ENCODE results near the gene ANKRD24.
"Not testable (repeated sequence)": the region's sequence is repeated elsewhere in the genome, so short reads cannot be mapped to it uniquely, and the experiment has no call there.

ANKRD24 gene

GRCh38 chr19:4227771-4228170, 45.3 kb downstream of the ANKRD24 start:
- H3F3A ChIP-seq (ENCODE audit: insufficient read depth), result no peaks in the 10 kb centered on the region
- H3K36me3 ChIP-seq (ENCODE audit: low read length), result no peaks in the 10 kb centered on the region
- H3K79me2 ChIP-seq (ENCODE audit: insufficient read depth, low read length), result no peaks in the 10 kb centered on the region
- no peak overlapping the region for H3K27ac ChIP-seq (ENCODE audit: low read depth, low read length)
- no peak overlapping the region for H3K9ac ChIP-seq (ENCODE audit: low read length)
- no peak overlapping the region for H2AFZ ChIP-seq (ENCODE audit: low read depth, low read length, severe bottlenecking)
- no peaks in the 10 kb centered on the region for H3K27me3 ChIP-seq (ENCODE audit: low read length)
- no peaks in the 10 kb centered on the region for H3K9me2 ChIP-seq (replicated peaks; ENCODE audit: insufficient read depth, low read length)
- H3K4me2 ChIP-seq (ENCODE audit: low read depth, low read length, poor library complexity, severe bottlenecking), result no peak overlapping the region
- no peaks in the 10 kb centered on the region for H4K20me1 ChIP-seq (ENCODE audit: low read depth, low read length)
- no peak overlapping the region for H3K4me3 ChIP-seq (ENCODE audit: insufficient read depth, low read length, poor library complexity, severe bottlenecking)
- TF ChIP-seq EZH2phosphoT487 (conservative IDR thresholded peaks at IDR 0.05; ENCODE audit: low read length) (no peak), CTCF (IDR thresholded peaks at IDR 0.05; ENCODE audit: insufficient read depth, low read length, poor library complexity, severe bottlenecking) (no peak)
- no peaks in the 10 kb centered on the region for H3K9me3 ChIP-seq (ENCODE audit: insufficient read depth, low read length)

DNA sequence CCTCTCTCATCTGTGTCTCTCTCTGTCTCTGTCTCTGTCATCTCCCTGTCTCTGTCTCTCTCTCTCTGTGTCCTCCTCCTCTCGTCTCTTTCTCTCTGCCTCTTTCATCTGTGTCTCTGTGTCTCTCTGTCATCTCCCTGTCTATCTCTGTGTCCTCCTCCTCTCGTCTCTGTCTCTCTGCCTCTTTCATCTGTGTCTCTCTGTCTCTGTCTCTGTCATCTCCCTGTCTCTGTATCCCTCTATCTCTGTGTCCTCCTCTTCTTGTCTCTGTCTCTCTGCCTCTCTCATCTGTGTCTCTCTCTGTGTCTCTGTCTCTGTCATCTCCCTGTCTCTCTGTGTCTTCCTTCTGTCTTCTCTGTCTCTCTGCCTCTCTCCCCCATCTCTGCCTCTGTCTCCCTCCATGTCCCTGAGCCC, 46.3 kb downstream of the ANKRD24 start:
- no peaks in the 10 kb centered on the region for H3K79me2 ChIP-seq (ENCODE audit: insufficient read depth, low read length)
- H3K4me2 ChIP-seq (ENCODE audit: low read depth, low read length, poor library complexity, severe bottlenecking), result no peak overlapping the region
- no peak overlapping the region for H3K27ac ChIP-seq (ENCODE audit: low read depth, low read length)
- H3K9ac ChIP-seq (ENCODE audit: low read length), result no peak overlapping the region
- H3K27me3 ChIP-seq (ENCODE audit: low read length), result no peaks in the 10 kb centered on the region
- no peaks in the 10 kb centered on the region for H3K36me3 ChIP-seq (ENCODE audit: low read length)
- H2AFZ ChIP-seq (ENCODE audit: low read depth, low read length, severe bottlenecking), result no peak overlapping the region
- no peaks in the 10 kb centered on the region for H3F3A ChIP-seq (ENCODE audit: insufficient read depth)
- no peaks in the 10 kb centered on the region for H4K20me1 ChIP-seq (ENCODE audit: low read depth, low read length)
- no peak overlapping the region for H3K4me3 ChIP-seq (ENCODE audit: insufficient read depth, low read length, poor library complexity, severe bottlenecking)
- no peaks in the 10 kb centered on the region for H3K9me2 ChIP-seq (replicated peaks; ENCODE audit: insufficient read depth, low read length)
- H3K9me3 ChIP-seq (ENCODE audit: insufficient read depth, low read length), result no peaks in the 10 kb centered on the region
- TF ChIP-seq CTCF (IDR thresholded peaks at IDR 0.05; ENCODE audit: insufficient read depth, low read length, poor library complexity, severe bottlenecking) (no peak), EZH2phosphoT487 (conservative IDR thresholded peaks at IDR 0.05; ENCODE audit: low read length) (no peak)

GRCh38 chr19:4229179-4229931, 46.9 kb downstream of the ANKRD24 start, which contains the start of gene EBI3:
TSS of gene EBI3 (plus strand) at chr19:4229523. CDS start at chr19:4229551, 28 bp downstream.
- Histone ChIP-seq H3K27ac (ENCODE audit: low read depth, low read length) (no peak within 1 kb of the TSS), H3K9ac (ENCODE audit: low read length) (no peak within 1 kb of the TSS), H3K4me3 (ENCODE audit: insufficient read depth, low read length, poor library complexity, severe bottlenecking) (no peak within 1 kb of the TSS), H2AFZ (ENCODE audit: low read depth, low read length, severe bottlenecking) (no peak within 1 kb of the TSS), H3K9me3 (ENCODE audit: insufficient read depth, low read length) (no peaks in the 10 kb centered on the region), H3K9me2 (replicated peaks; ENCODE audit: insufficient read depth, low read length) (no peaks in the 10 kb centered on the region), H3K4me2 (ENCODE audit: low read depth, low read length, poor library complexity, severe bottlenecking) (no peak within 1 kb of the TSS), H3K79me2 (ENCODE audit: insufficient read depth, low read length) (no peaks in the 10 kb centered on the region), H3F3A (ENCODE audit: insufficient read depth) (no peaks in the 10 kb centered on the region), H3K36me3 (ENCODE audit: low read length) (no peaks in the 10 kb centered on the region), H4K20me1 (ENCODE audit: low read depth, low read length) (no peaks in the 10 kb centered on the region), H3K27me3 (ENCODE audit: low read length) (no peaks in the 10 kb centered on the region)
- TF ChIP-seq EZH2phosphoT487 (conservative IDR thresholded peaks at IDR 0.05; ENCODE audit: low read length) (no peak), CTCF (IDR thresholded peaks at IDR 0.05; ENCODE audit: insufficient read depth, low read length, poor library complexity, severe bottlenecking) (no peak)

GRCh38 chr19:4230237-4230636, 47.7 kb downstream of the ANKRD24 start:
- not testable (repeated sequence) for H3F3A ChIP-seq (ENCODE audit: insufficient read depth); H3K4me3 ChIP-seq (ENCODE audit: insufficient read depth, low read length, poor library complexity, severe bottlenecking); H4K20me1 ChIP-seq (ENCODE audit: low read depth, low read length); H3K9ac ChIP-seq (ENCODE audit: low read length); H3K27me3 ChIP-seq (ENCODE audit: low read length); H3K9me2 ChIP-seq (replicated peaks; ENCODE audit: insufficient read depth, low read length); H3K36me3 ChIP-seq (ENCODE audit: low read length); H2AFZ ChIP-seq (ENCODE audit: low read depth, low read length, severe bottlenecking); H3K79me2 ChIP-seq (ENCODE audit: insufficient read depth, low read length); H3K4me2 ChIP-seq (ENCODE audit: low read depth, low read length, poor library complexity, severe bottlenecking); H3K9me3 ChIP-seq (ENCODE audit: insufficient read depth, low read length); H3K27ac ChIP-seq (ENCODE audit: low read depth, low read length)

- not testable (repeated sequence) for H3K9me3 ChIP-seq (ENCODE audit: insufficient read depth, low read length); H3K4me3 ChIP-seq (ENCODE audit: insufficient read depth, low read length, poor library complexity, severe bottlenecking); H3K36me3 ChIP-seq (ENCODE audit: low read length); H3K27me3 ChIP-seq (ENCODE audit: low read length); H3K4me2 ChIP-seq (ENCODE audit: low read depth, low read length, poor library complexity, severe bottlenecking); H3K27ac ChIP-seq (ENCODE audit: low read depth, low read length); H3K9me2 ChIP-seq (replicated peaks; ENCODE audit: insufficient read depth, low read length); H3F3A ChIP-seq (ENCODE audit: insufficient read depth); H2AFZ ChIP-seq (ENCODE audit: low read depth, low read length, severe bottlenecking); H4K20me1 ChIP-seq (ENCODE audit: low read depth, low read length); H3K9ac ChIP-seq (ENCODE audit: low read length); H3K79me2 ChIP-seq (ENCODE audit: insufficient read depth, low read length)
These were observed 49.0 kb downstream of the ANKRD24 start for GRCh38 chr19:4231521-4231920.

DNA sequence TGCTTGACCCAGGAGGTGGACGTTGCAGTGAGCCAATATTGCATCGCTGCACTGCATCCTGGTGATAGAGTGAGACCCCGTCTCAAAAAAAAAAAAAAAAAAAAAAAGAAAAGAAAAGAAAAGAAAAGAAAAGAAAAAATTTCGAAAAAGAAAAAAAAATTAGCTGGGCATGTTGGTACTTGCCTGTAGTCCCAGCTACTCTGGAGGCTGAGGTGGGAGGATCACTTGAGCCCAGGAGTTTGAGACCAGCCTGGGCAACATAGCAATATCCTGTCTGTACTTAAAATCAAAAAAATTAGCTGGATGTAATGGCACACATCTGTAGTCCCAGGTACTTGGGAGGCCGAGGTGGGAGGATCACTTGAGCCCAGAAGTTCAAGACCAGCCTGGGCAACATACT, 49.6 kb downstream of the ANKRD24 start:
- not testable (repeated sequence) for H3K9me2 ChIP-seq (replicated peaks; ENCODE audit: insufficient read depth, low read length); H3K36me3 ChIP-seq (ENCODE audit: low read length); H2AFZ ChIP-seq (ENCODE audit: low read depth, low read length, severe bottlenecking); H3K79me2 ChIP-seq (ENCODE audit: insufficient read depth, low read length); H3F3A ChIP-seq (ENCODE audit: insufficient read depth); H4K20me1 ChIP-seq (ENCODE audit: low read depth, low read length); H3K9me3 ChIP-seq (ENCODE audit: insufficient read depth, low read length); H3K4me2 ChIP-seq (ENCODE audit: low read depth, low read length, poor library complexity, severe bottlenecking); H3K27ac ChIP-seq (ENCODE audit: low read depth, low read length); H3K9ac ChIP-seq (ENCODE audit: low read length); H3K27me3 ChIP-seq (ENCODE audit: low read length); H3K4me3 ChIP-seq (ENCODE audit: insufficient read depth, low read length, poor library complexity, severe bottlenecking)
